Endodermal cell (in vitro differentiated cells): Measurements from ENCODE around the gene SRGAP3. TPM values are rescaled to one million over a fixed set of nuclear protein-coding genes. Genes with fewer than 3 reads are reported as not detected.

ENCODE experiments used
- DNase-seq: peaks from one replicate; pipeline ENCODE4 v3.0.0-alpha.2; 2017
- H3K27ac ChIP-seq: 2 replicates; pipeline ENCODE4 v1.5.1; 2013; ENCODE audit warnings: mild to moderate bottlenecking, low read depth, low read length, moderate library complexity
- H3K27me3 ChIP-seq: 2 replicates; pipeline ENCODE4 v1.6.1; 2013; ENCODE audit warnings: mild to moderate bottlenecking, low read length, moderate library complexity; ENCODE audit not compliant: insufficient read depth, control insufficient read depth, poor library complexity, severe bottlenecking
- H3K36me3 ChIP-seq: 2 replicates; pipeline ENCODE4 v1.7.0; 2013; ENCODE audit warnings: mild to moderate bottlenecking, low read length, moderate library complexity; ENCODE audit not compliant: control insufficient read depth, insufficient read depth
- H3K4me1 ChIP-seq: one replicate; pipeline ENCODE4 v1.7.0; 2013; ENCODE audit warnings: low read length; ENCODE audit not compliant: control insufficient read depth, insufficient read depth
- H3K4me3 ChIP-seq: 2 replicates; pipeline ENCODE4 v1.5.1; 2013; ENCODE audit warnings: mild to moderate bottlenecking, low read length, moderate library complexity
- H3K9ac ChIP-seq: 2 replicates; pipeline ENCODE4 v1.6.1; 2013; ENCODE audit warnings: mild to moderate bottlenecking, low read length, moderate library complexity; ENCODE audit not compliant: poor library complexity, severe bottlenecking; ENCODE audit errors: extremely low read depth
- H3K9me3 ChIP-seq: 2 replicates; pipeline ENCODE4 v1.6.1; 2013; ENCODE audit warnings: mild to moderate bottlenecking, low read length, moderate library complexity; ENCODE audit not compliant: control insufficient read depth
- H3K27ac Mint-ChIP-seq: 2 replicates; pipeline ENCODE4 v1.8.0; 2020; ENCODE audit warnings: mixed read lengths
- H3K27me3 Mint-ChIP-seq: 2 replicates; pipeline ENCODE4 v1.8.0; 2021; ENCODE audit warnings: mild to moderate bottlenecking, mixed read lengths; ENCODE audit not compliant: insufficient read depth
- H3K36me3 Mint-ChIP-seq: 2 replicates; pipeline ENCODE4 v1.8.0; 2020; ENCODE audit warnings: low read depth, mixed read lengths
- H3K4me1 Mint-ChIP-seq: 2 replicates; pipeline ENCODE4 v1.8.0; 2020; ENCODE audit warnings: mixed read lengths
- H3K4me3 Mint-ChIP-seq: 2 replicates; pipeline ENCODE4 v1.8.0; 2020; ENCODE audit warnings: mild to moderate bottlenecking, moderate library complexity, mixed read lengths
- H3K9me3 Mint-ChIP-seq: 2 replicates; pipeline ENCODE4 v1.8.0; 2020; ENCODE audit warnings: mild to moderate bottlenecking, mixed read lengths
- CTCF ChIP-seq: fragments of 200-600 bp; sonication (generic); conservative IDR thresholded peaks from 2 replicates; pipeline ENCODE4 v1.5.0; 2021; ENCODE audit warnings: antibody characterized with exemption, mild to moderate bottlenecking
- WGBS, 2 experiments: methylation state at CpG; one replicate each; pipeline versions ENCODE4 v1.1.5 to v1.1.7; 2013; ENCODE audit warnings: missing lambda C conversion rate in 2 of 2, mixed read lengths in 1 of 2; ENCODE audit not compliant: insufficient coverage in 1 of 2, insufficient read length in 1 of 2; 5-methylcytosine and 5-hydroxymethylcytosine counted together
- total RNA-seq, 2 donors: library from RNA; stranded (reverse); fragmentation: NEBNext Ultra II Directional in 1 of 2; extraction: Animal tissue kit (Norgen Biotek cat#: 25700) in 1 of 2; gene quantifications; 2 replicates in 1 of 2; 3 replicates in 1 of 2; pipeline ENCODE4 v1.2.1, GENCODE V29; 2021

The SRGAP3 gene
- total RNA-seq, 2 donors from 2014 or later: 5.0 to 8.1 TPM

DNA sequence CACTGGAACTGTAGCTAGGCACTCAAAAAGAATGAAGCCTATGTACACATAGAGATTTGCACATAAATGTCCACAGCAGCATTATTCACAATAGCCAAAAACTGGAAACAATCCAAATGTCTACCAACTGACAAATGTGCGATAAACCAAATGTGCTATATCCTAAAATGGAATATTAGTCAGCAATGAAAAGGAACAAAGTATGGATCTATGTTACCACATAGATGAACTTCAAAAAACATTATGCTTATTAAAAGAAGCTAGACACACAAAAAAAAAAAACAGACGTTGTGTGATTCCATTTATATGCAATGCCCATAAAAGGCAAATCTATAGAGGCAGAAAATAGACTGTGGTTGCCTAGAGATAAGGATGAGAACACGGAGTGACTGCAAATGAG is 39.7 kb downstream of the SRGAP3 start:
- no peak overlapping the region for H3K27ac ChIP-seq
- TF ChIP-seq CTCF: no peak
- no peaks in the 10 kb centered on the region for H3K4me1 ChIP-seq
- no peak overlapping the region for H3K27ac Mint-ChIP-seq
- DNase-seq: no peak
- no peak overlapping the region for H3K9ac ChIP-seq
- H3K9me3 Mint-ChIP-seq: no peaks in the 10 kb centered on the region
- WGBS, 2 experiments: 95 to 96% methylated on average over 2 to 3 of the region's 3 CpGs
- H3K4me3 ChIP-seq: no peak overlapping the region
- H3K36me3 Mint-ChIP-seq: no peaks in the 10 kb centered on the region
- H3K27me3 Mint-ChIP-seq: peaks cover 23% of the 10 kb centered on the region
- peaks cover 8% of the 10 kb centered on the region for H3K27me3 ChIP-seq
- peaks cover 9% of the 10 kb centered on the region for H3K4me1 Mint-ChIP-seq
- no peak overlapping the region for H3K4me3 Mint-ChIP-seq
- no peaks in the 10 kb centered on the region for H3K36me3 ChIP-seq
- H3K9me3 ChIP-seq: no peaks in the 10 kb centered on the region

- WGBS, 2 experiments: 82 to 92% methylated on average over 2 of the region's 2 CpGs
- Histone ChIP-seq H3K4me3 (no peak overlapping the region), H3K4me1 (peaks cover 5% of the 10 kb centered on the region), H3K27ac (peak overlapping the region; percentile 16), H3K9me3 (no peaks in the 10 kb centered on the region), H3K9ac (no peak overlapping the region), H3K36me3 (no peaks in the 10 kb centered on the region), H3K27me3 (peaks cover 8% of the 10 kb centered on the region)
- no peaks in the 10 kb centered on the region for H3K9me3 Mint-ChIP-seq
- H3K4me1 Mint-ChIP-seq: peaks cover 20% of the 10 kb centered on the region
- no peak for TF ChIP-seq CTCF
- no peak for DNase-seq
- peaks cover 16% of the 10 kb centered on the region for H3K27me3 Mint-ChIP-seq
- H3K27ac Mint-ChIP-seq: no peak overlapping the region
- H3K4me3 Mint-ChIP-seq: no peak overlapping the region
- H3K36me3 Mint-ChIP-seq: no peaks in the 10 kb centered on the region
Measured at GRCh38 chr3:9208605-9209152, 40.8 kb downstream of the SRGAP3 start.

DNA sequence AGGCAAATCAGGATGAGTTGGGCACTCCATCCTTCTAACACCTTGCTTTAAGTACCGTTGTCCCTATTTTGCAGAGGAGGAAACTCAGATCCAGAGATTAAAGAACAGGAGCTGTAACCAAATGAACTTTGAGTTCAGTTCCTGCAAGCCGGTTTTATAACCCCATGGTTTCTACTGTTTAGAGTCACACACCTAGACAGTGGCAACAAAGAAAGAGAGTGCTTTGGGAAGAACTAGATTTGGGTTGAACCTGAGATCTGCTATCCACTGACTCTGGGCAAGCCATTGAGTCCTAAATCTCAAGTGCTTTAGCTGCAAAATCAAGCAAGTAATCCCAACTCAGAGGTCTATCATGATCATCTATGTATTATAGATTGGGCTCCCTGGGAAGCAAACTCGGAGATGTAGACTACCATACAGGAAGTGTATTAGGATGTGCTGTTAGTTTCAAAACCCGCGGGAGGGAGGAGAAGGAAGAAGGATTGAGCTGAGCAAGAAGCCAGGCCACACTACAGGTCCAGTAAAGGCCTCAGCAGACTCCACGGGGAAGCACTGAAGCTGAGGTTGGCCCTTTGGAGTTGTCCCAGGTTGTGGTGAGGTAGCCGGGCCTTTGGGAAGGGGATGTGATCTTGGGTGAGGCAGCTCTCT is 42.2 kb downstream of the SRGAP3 start:
- Mint-ChIP-seq H3K36me3 (no peaks in the 10 kb centered on the region), H3K4me3 (no peak overlapping the region), H3K9me3 (no peaks in the 10 kb centered on the region), H3K4me1 (peaks cover 33% of the 10 kb centered on the region), H3K27ac (no peak overlapping the region), H3K27me3 (peaks cover 9% of the 10 kb centered on the region)
- no peak for TF ChIP-seq CTCF
- H3K4me3 ChIP-seq: no peak overlapping the region
- H3K9ac ChIP-seq: no peak overlapping the region
- H3K36me3 ChIP-seq: no peaks in the 10 kb centered on the region
- H3K9me3 ChIP-seq: no peaks in the 10 kb centered on the region
- WGBS, 2 experiments: 94% methylated on average over 4 to 7 of the region's 7 CpGs
- H3K27me3 ChIP-seq: no peaks in the 10 kb centered on the region
- no peak for DNase-seq
- no peak overlapping the region for H3K27ac ChIP-seq
- H3K4me1 ChIP-seq: peaks cover 10% of the 10 kb centered on the region
